ENCODE measurements around the gene ADGB.

Gene ADGB

GRCh38 chr6:146709036-146709622, 110.4 kb downstream of the ADGB start:
- no peak overlapping the region for H3K4me3 ChIP-seq (replicated peaks; ENCODE audit: low read depth, low read length)
- DNase-seq (ENCODE audit: extremely low read depth, insufficient read length) = no peak
- no peak for TF ChIP-seq CTCF (IDR thresholded peaks at IDR 0.05; ENCODE audit: insufficient read depth, low read length, poor library complexity, severe bottlenecking)
- no peaks in the 10 kb centered on the region for H3K36me3 ChIP-seq (ENCODE audit: control insufficient read depth, insufficient read depth, low read length)
- H3K27me3 ChIP-seq (replicated peaks; ENCODE audit: control insufficient read depth, insufficient read depth, low read length) = no peaks in the 10 kb centered on the region

- no peak for TF ChIP-seq CTCF (IDR thresholded peaks at IDR 0.05; ENCODE audit: insufficient read depth, low read length, poor library complexity, severe bottlenecking)
- Histone ChIP-seq H3K4me3 (replicated peaks; ENCODE audit: low read depth, low read length) (no peak overlapping the region), H3K27me3 (replicated peaks; ENCODE audit: control insufficient read depth, insufficient read depth, low read length) (no peaks in the 10 kb centered on the region), H3K36me3 (ENCODE audit: control insufficient read depth, insufficient read depth, low read length) (no peaks in the 10 kb centered on the region)
- no peak for DNase-seq (ENCODE audit: extremely low read depth, insufficient read length)
These were observed 120.6 kb downstream of the ADGB start for GRCh38 chr6:146719387-146719786.

- no peaks in the 10 kb centered on the region for H3K27me3 ChIP-seq (replicated peaks; ENCODE audit: control insufficient read depth, insufficient read depth, low read length)
- H3K36me3 ChIP-seq (ENCODE audit: control insufficient read depth, insufficient read depth, low read length) = no peaks in the 10 kb centered on the region
- TF ChIP-seq CTCF (IDR thresholded peaks at IDR 0.05; ENCODE audit: insufficient read depth, low read length, poor library complexity, severe bottlenecking) = no peak
- no peak overlapping the region for H3K4me3 ChIP-seq (replicated peaks; ENCODE audit: low read depth, low read length)
- DNase-seq (ENCODE audit: extremely low read depth, insufficient read length) = no peak
These were observed 140.9 kb downstream of the ADGB start for GRCh38 chr6:146739696-146740095.

GRCh38 chr6:146741609-146742008, 142.8 kb downstream of the ADGB start:
- TF ChIP-seq CTCF (IDR thresholded peaks at IDR 0.05; ENCODE audit: insufficient read depth, low read length, poor library complexity, severe bottlenecking) = no peak
- no peaks in the 10 kb centered on the region for H3K27me3 ChIP-seq (replicated peaks; ENCODE audit: control insufficient read depth, insufficient read depth, low read length)
- no peaks in the 10 kb centered on the region for H3K36me3 ChIP-seq (ENCODE audit: control insufficient read depth, insufficient read depth, low read length)
- no peak overlapping the region for H3K4me3 ChIP-seq (replicated peaks; ENCODE audit: low read depth, low read length)
- DNase-seq (ENCODE audit: extremely low read depth, insufficient read length) = no peak

- TF ChIP-seq CTCF (IDR thresholded peaks at IDR 0.05; ENCODE audit: insufficient read depth, low read length, poor library complexity, severe bottlenecking) = no peak
- DNase-seq (ENCODE audit: extremely low read depth, insufficient read length) = no peak
- Histone ChIP-seq H3K4me3 (replicated peaks; ENCODE audit: low read depth, low read length) (no peak overlapping the region), H3K36me3 (ENCODE audit: control insufficient read depth, insufficient read depth, low read length) (no peaks in the 10 kb centered on the region), H3K27me3 (replicated peaks; ENCODE audit: control insufficient read depth, insufficient read depth, low read length) (no peaks in the 10 kb centered on the region)
These were observed 154.5 kb downstream of the ADGB start for GRCh38 chr6:146753306-146753705.

- no peaks in the 10 kb centered on the region; the same call in 1 of the 2 replicates for H3K27me3 ChIP-seq (replicated peaks; ENCODE audit: control insufficient read depth, insufficient read depth, low read length)
- no peak for DNase-seq (ENCODE audit: extremely low read depth, insufficient read length)
- no peaks in the 10 kb centered on the region for H3K36me3 ChIP-seq (ENCODE audit: control insufficient read depth, insufficient read depth, low read length)
- H3K4me3 ChIP-seq (replicated peaks; ENCODE audit: low read depth, low read length) = no peak overlapping the region
- TF ChIP-seq CTCF (IDR thresholded peaks at IDR 0.05; ENCODE audit: insufficient read depth, low read length, poor library complexity, severe bottlenecking) = no peak
These were observed 168.9 kb downstream of the ADGB start for GRCh38 chr6:146767632-146768031.

Measured in GM06990 (cell line).